Measurements from ENCODE around the gene TUBGCP6.

DNA sequence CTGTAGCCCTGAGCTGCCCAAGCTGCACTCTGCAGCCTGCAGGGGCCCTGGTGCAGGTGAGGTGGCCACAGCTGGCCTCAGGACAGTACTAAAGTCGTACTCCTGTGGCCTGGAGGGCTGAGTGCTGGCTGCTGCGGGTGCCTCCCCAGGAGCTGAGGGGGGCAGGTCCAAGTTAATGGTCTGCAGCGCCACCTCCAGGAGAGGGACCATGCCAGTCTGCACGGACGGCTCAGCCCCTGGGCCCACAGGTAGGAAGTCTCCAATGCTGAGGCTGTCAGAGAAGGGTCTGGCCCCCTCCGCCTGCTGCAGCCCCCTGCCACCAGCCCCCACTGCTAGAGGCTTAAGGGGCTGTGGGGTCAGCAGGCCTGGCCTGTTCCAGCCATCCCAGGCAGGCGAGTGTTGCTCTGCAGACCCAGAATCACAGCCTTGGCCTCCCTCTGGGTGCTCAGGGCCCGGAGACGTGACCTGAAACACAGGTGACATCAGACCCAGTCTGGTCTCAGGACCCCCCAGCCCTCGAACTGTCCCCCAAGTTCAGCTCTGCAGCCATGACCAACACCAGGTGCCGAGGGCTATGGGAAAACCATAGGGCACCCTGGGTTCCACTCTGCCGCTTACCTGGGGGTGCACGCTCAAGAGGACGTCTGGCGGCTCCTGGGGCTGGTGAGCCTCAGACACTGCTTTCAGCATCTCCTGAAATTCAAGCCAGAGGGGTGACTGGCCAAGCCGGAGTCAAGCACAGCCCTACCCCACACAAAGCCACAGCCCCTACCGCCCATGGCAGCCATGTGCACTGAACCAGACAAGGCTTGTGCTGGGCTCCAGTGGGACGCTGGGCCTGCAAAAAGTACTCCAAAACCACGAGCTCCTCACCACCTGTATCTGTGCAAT is 23.2 kb downstream of the TUBGCP6 start:
- TF ChIP-seq CTCF (IDR thresholded peaks at IDR 0.05 in 2 of 3, conservative IDR thresholded peaks at IDR 0.05 in 1 of 3; ENCODE audit: borderline replicate concordance in 1 of 3, insufficient read depth in 1 of 3, low read depth in 2 of 3, low read length in 2 of 3) (peak in 1 of 3 experiments; percentile 25; a peak in 1 of 6 replicates), ZNF274 (IDR thresholded peaks at IDR 0.05; ENCODE audit: low read depth, low read length) (no peak), JUND (IDR thresholded peaks at IDR 0.05) (no peak), REST (IDR thresholded peaks at IDR 0.05; ENCODE audit: low read depth) (no peak), POLR2A (IDR thresholded peaks at IDR 0.05; ENCODE audit: borderline replicate concordance, extremely low read depth, insufficient read depth, insufficient read length) (no peak), CEBPB (IDR thresholded peaks at IDR 0.05; ENCODE audit: low read depth) (no peak), EZH2phosphoT487 (IDR thresholded peaks at IDR 0.05; ENCODE audit: borderline replicate concordance) (no peak), ZFX (IDR thresholded peaks at IDR 0.05) (no peak), EZH2 (IDR thresholded peaks at IDR 0.05) (no peak), YY1 (IDR thresholded peaks at IDR 0.05; ENCODE audit: extremely low read depth, insufficient replicate concordance, low read depth, low read length) (no peak)

Data from HCT116 (cell line).